WERI-Rb-1 (cell line): ENCODE measurements around the gene RAB36.

Source experiments
- DNase-seq: peaks from one replicate; pipeline ENCODE4 v3.0.0-alpha.2; 2020
- H3K27ac ChIP-seq: fragments of 250-450 bp; sonication (Bioruptor Pico); 2 replicates; pipeline ENCODE4 v1.5.1; 2020; ENCODE audit warnings: mild to moderate bottlenecking, moderate library complexity
- H3K27me3 ChIP-seq: fragments of 250-450 bp; sonication (Bioruptor Pico); 2 replicates; pipeline ENCODE4 v1.5.1; 2021; ENCODE audit warnings: mild to moderate bottlenecking, low read depth, moderate library complexity; ENCODE audit not compliant: insufficient read depth, severe bottlenecking
- H3K36me3 ChIP-seq: fragments of 250-450 bp; sonication (Bioruptor Pico); 2 replicates; pipeline ENCODE4 v1.5.1; 2020; ENCODE audit warnings: mild to moderate bottlenecking, moderate library complexity
- H3K4me3 ChIP-seq: 2 replicates; pipeline ENCODE4 v1.5.1; 2011; ENCODE audit warnings: low read depth, mild to moderate bottlenecking, control low read depth, low read length
- H3K9me3 ChIP-seq: fragments of 250-450 bp; sonication (Bioruptor Pico); 2 replicates; pipeline ENCODE4 v1.5.1; 2021; ENCODE audit warnings: mild to moderate bottlenecking, moderate library complexity; ENCODE audit not compliant: severe bottlenecking
- TF ChIP-seq, protein P1 (sequence below): IDR thresholded peaks from 2 replicates; pipeline ENCODE4 v1.5.1; 2011; ENCODE audit warnings: low read depth, mild to moderate bottlenecking, control low read depth, inconsistent platforms, low read length

RAB36 gene

DNA sequence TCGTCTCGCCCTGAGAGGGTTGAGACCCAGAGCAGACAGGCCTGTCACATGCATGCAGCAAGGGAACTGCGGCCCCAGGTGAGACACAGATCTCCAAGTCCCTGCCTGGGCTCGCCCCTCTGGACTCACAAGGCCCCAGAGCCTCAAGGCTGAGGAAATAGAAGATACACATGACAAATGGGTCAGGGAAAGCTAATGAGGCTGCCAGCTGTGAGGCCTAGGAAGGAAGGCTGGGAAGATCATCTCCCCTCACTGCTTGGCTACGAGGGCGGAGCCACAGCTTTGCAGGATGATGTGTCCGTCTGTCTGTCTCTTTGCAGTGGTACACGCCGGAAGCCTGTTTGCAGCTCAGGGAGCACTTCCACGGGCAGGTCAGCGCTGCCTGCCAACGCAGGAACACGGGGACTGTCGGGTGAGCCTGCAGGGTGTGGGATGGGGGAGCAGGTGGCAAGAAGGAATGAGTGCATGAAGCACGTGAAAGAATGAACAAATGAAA, 4.5 kb downstream of the RAB36 start:
- Histone ChIP-seq H3K27ac (no peak overlapping the region), H3K9me3 (no peaks in the 10 kb centered on the region), H3K27me3 (no peaks in the 10 kb centered on the region), H3K4me3 (no peak overlapping the region), H3K36me3 (no peaks in the 10 kb centered on the region)
- TF ChIP-seq, protein P1, sequence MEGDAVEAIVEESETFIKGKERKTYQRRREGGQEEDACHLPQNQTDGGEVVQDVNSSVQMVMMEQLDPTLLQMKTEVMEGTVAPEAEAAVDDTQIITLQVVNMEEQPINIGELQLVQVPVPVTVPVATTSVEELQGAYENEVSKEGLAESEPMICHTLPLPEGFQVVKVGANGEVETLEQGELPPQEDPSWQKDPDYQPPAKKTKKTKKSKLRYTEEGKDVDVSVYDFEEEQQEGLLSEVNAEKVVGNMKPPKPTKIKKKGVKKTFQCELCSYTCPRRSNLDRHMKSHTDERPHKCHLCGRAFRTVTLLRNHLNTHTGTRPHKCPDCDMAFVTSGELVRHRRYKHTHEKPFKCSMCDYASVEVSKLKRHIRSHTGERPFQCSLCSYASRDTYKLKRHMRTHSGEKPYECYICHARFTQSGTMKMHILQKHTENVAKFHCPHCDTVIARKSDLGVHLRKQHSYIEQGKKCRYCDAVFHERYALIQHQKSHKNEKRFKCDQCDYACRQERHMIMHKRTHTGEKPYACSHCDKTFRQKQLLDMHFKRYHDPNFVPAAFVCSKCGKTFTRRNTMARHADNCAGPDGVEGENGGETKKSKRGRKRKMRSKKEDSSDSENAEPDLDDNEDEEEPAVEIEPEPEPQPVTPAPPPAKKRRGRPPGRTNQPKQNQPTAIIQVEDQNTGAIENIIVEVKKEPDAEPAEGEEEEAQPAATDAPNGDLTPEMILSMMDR = no peak
- peak; percentile 44 for DNase-seq

DNA sequence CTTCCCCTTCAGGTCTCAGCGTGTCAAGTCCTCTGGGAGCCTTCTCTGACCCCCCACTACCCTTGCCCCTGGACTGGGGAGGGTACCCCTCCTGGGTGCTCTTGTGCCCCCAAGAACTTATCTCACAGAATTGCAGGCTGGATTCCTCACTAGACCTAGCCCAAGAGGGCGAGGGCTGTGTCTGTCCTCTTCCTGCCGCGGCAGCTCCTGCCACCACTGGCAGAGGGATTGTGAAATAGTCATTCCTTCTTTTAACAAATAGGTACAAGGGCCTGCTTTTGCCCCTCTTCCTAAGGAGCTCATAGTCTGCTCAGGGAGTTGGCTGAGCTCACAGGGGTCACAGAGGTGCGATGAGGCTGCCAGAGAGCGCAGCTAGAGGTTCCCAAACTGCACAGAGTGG, 5.5 kb downstream of the RAB36 start:
- DNase-seq = no peak

DNA sequence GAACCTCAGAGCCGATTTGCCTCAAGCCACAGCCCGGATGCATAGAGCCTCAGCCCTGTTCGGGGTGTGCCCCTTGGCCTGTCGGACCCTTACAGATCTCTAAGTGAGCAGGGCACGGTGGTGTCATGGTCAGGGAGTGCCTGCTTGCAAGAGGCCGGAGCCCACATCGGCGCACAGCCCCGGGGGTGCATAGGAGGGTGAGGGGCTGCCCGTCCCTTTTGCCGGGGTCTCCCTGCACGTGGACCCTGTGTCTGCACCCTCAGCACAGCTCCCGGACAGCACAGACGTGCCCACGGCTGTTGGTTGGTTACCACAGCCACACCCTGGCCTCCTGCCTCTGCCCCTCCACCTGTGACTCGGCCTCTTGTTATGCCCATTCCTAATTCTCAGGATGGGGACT, 6.5 kb downstream of the RAB36 start:
- Histone ChIP-seq H3K36me3 (no peaks in the 10 kb centered on the region), H3K4me3 (no peak overlapping the region), H3K9me3 (no peaks in the 10 kb centered on the region), H3K27me3 (no peaks in the 10 kb centered on the region), H3K27ac (no peak overlapping the region)
- TF ChIP-seq, protein P1 = no peak
- no peak for DNase-seq

More for the DNA sequence above, 5.5 kb downstream of the RAB36 start:
- Histone ChIP-seq H3K27ac (no peak overlapping the region), H3K4me3 (no peak overlapping the region), H3K27me3 (no peaks in the 10 kb centered on the region), H3K36me3 (no peaks in the 10 kb centered on the region), H3K9me3 (no peaks in the 10 kb centered on the region)
- TF ChIP-seq, protein P1 = no peak

DNA sequence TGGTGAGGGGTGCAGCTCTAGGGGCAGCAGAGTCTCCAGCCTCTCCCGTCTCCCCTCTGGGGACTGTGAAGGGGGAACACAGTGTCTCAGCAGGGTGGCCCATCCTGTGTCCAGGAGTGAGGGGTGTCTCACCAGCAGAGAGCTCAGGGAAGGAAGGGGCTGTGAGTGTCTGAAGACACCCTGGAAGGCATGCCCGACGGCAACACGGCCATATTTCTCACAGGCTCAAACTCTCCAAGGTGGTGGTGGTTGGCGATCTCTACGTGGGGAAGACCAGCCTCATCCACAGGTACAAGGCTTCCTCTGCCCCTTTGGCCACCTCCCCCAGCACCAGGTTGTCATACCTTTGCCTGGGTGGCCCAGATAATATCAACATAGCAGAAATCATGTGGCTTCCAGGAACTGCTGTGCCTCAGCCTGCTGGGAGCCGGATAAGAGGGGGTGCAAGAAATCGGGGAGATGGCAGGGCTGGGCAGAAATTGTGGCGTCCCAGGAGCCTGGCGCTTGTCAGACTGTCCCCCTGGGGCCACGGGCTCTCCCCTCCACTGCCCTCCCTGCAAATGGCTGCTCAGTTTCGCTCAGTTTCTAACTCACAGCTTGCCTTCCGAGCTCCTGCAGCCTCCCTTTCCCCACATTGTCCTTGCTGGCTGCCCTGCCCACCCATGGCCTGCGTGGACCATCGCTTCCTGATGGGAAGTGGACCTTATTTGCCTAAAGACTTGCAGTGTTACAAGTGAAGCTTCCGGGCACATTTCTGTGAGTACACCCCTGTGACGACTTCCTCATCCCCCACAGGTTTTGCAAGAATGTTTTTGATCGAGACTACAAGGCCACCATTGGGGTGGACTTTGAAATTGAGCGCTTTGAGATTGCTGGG, 7.2 kb downstream of the RAB36 start:
- Histone ChIP-seq H3K9me3 (no peaks in the 10 kb centered on the region), H3K27ac (no peak overlapping the region), H3K27me3 (no peaks in the 10 kb centered on the region), H3K4me3 (no peak overlapping the region), H3K36me3 (no peaks in the 10 kb centered on the region)
- DNase-seq = no peak
- TF ChIP-seq, protein P1 = no peak

DNA sequence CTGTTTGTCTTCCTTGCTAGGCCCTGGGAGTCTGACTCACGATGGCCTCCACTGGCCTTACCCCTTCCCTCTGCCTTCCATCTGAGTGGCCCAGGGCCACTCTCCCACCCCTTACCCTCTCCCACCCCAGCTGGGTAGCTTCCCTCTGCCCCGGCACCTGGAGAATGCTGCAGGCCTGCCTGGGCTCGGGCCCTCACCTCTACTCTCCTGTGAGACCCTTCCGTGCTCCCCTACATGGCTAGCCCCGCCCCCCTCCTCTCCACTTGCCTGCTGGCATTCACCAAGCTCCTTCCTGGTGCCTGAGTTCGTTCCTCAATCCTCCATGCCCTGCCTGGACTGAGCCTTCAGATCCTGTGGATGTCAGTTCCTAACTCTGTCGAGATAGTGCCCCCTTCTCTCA, 8.7 kb downstream of the RAB36 start:
- Histone ChIP-seq H3K36me3 (no peaks in the 10 kb centered on the region), H3K4me3 (no peak overlapping the region), H3K9me3 (no peaks in the 10 kb centered on the region), H3K27ac (no peak overlapping the region), H3K27me3 (no peaks in the 10 kb centered on the region)
- DNase-seq = no peak
- TF ChIP-seq, protein P1 = no peak
